DND-41 (cell line): ENCODE results near the gene PABPC1L.

ENCODE experiments used
- EZH2 ChIP-seq: IDR thresholded peaks from 3 replicates; pipeline ENCODE4 v1.6.1; 2012; ENCODE audit warnings: borderline replicate concordance, low read depth, mild to moderate bottlenecking, moderate library complexity, low read length, inconsistent platforms; ENCODE audit not compliant: severe bottlenecking
- TF ChIP-seq, protein P1 (sequence below): IDR thresholded peaks from 2 replicates; pipeline ENCODE4 v1.5.1; 2012; ENCODE audit warnings: borderline replicate concordance, low read length, moderate library complexity, mild to moderate bottlenecking; ENCODE audit not compliant: poor library complexity, severe bottlenecking; ENCODE audit errors: extremely low read depth

DNA sequence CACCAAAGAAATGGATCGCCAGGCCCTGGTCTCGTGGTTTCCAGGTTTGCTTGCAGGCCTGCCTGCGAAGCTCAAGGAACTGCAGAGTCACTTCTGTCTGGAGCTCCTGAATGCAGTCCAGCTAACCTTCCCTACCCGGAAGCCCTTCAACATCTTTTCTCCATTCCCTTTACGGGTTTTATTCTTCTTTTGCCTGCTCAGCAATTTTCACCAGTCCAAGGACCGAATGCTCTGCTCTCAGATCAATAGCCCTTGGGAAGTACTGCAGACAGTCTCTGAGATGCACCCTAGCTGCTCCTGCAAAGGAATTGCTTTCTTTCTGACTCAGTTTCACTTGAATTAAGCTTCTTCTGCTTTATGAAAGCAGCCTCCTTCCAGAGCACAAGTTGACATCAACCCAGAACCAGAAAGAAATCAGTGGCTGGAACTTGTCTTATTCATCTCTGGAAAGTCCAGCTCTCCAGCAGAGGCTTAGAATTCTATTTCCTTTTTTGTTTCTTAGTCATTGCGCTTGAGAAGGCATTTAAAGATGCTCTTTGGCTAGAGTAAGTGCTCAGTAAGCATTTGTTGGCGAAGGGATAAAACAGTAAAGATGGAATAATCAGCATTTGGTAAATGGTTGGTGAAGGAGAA lies 43.0 kb upstream of the PABPC1L start:
- TF ChIP-seq, protein P1, sequence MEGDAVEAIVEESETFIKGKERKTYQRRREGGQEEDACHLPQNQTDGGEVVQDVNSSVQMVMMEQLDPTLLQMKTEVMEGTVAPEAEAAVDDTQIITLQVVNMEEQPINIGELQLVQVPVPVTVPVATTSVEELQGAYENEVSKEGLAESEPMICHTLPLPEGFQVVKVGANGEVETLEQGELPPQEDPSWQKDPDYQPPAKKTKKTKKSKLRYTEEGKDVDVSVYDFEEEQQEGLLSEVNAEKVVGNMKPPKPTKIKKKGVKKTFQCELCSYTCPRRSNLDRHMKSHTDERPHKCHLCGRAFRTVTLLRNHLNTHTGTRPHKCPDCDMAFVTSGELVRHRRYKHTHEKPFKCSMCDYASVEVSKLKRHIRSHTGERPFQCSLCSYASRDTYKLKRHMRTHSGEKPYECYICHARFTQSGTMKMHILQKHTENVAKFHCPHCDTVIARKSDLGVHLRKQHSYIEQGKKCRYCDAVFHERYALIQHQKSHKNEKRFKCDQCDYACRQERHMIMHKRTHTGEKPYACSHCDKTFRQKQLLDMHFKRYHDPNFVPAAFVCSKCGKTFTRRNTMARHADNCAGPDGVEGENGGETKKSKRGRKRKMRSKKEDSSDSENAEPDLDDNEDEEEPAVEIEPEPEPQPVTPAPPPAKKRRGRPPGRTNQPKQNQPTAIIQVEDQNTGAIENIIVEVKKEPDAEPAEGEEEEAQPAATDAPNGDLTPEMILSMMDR, result no peak
- TF ChIP-seq EZH2, result no peak
